Neural cell (in vitro differentiated cells): ENCODE results near the gene CES4A. TPM values are rescaled to one million over a fixed set of nuclear protein-coding genes. Genes with fewer than 3 reads are reported as not detected.

Experiments
- H2AFZ ChIP-seq: fragments of 200-600, 300-800 bp; sonication (generic), shearing (Covaris generic); 2 replicates; pipeline ENCODE4 v1.6.0; 2014; ENCODE audit warnings: low read depth, mild to moderate bottlenecking, antibody characterized with exemption, low read length, moderate library complexity
- H3F3A ChIP-seq: fragments of 200-600 bp; shearing (Covaris generic); 2 replicates; pipeline ENCODE4 v1.6.1; 2016; ENCODE audit warnings: mild to moderate bottlenecking, moderate library complexity, mixed read lengths, antibody characterized with exemption, low read length; ENCODE audit not compliant: insufficient read depth, poor library complexity, severe bottlenecking
- H3K27ac ChIP-seq: fragments of 200-600, 300-800 bp; sonication (generic), shearing (Covaris generic); 2 replicates; pipeline ENCODE4 v1.5.1; 2014; ENCODE audit warnings: mild to moderate bottlenecking, low read length, moderate library complexity
- H3K27me3 ChIP-seq: fragments of 300-800, 200-600 bp; sonication (generic), shearing (Covaris generic); 2 replicates; pipeline ENCODE4 v1.6.0; 2014; ENCODE audit warnings: mild to moderate bottlenecking, low read depth, low read length, moderate library complexity; ENCODE audit not compliant: insufficient read depth
- H3K36me3 ChIP-seq: fragments of 300-800, 200-600 bp; sonication (generic), shearing (Covaris generic); 2 replicates; pipeline ENCODE4 v1.5.1; 2014; ENCODE audit warnings: mild to moderate bottlenecking, antibody characterized with exemption, low read length, moderate library complexity; ENCODE audit not compliant: insufficient read depth
- H3K4me2 ChIP-seq: fragments of 300-800, 200-600 bp; sonication (generic), shearing (Covaris generic); 2 replicates; pipeline ENCODE4 v1.6.0; 2014; ENCODE audit warnings: mild to moderate bottlenecking, low read length
- H3K4me3 ChIP-seq: fragments of 300-800, 200-600 bp; sonication (generic), shearing (Covaris generic); 2 replicates; pipeline ENCODE4 v1.5.1; 2014; ENCODE audit warnings: mild to moderate bottlenecking, low read length, moderate library complexity
- H3K79me2 ChIP-seq: fragments of 200-600 bp; shearing (Covaris generic); replicated peaks from 2 replicates; pipeline ENCODE4 v1.6.0; 2014; ENCODE audit warnings: mild to moderate bottlenecking, low read length, moderate library complexity; ENCODE audit not compliant: insufficient read depth
- H3K9ac ChIP-seq: fragments of 300-800, 200-600 bp; sonication (generic), shearing (Covaris generic); 2 replicates; pipeline ENCODE4 v1.6.1; 2016; ENCODE audit warnings: mild to moderate bottlenecking, low read length, mixed read lengths
- H3K9me2 ChIP-seq: fragments of 200-600 bp; shearing (Covaris generic); 2 replicates; pipeline ENCODE4 v1.6.1; 2016; ENCODE audit warnings: mild to moderate bottlenecking, low read length, mixed read lengths; ENCODE audit not compliant: insufficient read depth
- H3K9me3 ChIP-seq: fragments of 200-600, 300-800 bp; sonication (generic), shearing (Covaris generic); 2 replicates; pipeline ENCODE4 v1.6.1; 2016; ENCODE audit warnings: mild to moderate bottlenecking, mixed run types, low read length, moderate library complexity, mixed read lengths
- H4K20me1 ChIP-seq: fragments of 200-600 bp; shearing (Covaris generic); 2 replicates; pipeline ENCODE4 v1.6.1; 2016; ENCODE audit warnings: mild to moderate bottlenecking, mixed run types; ENCODE audit not compliant: insufficient read depth
- EP300 ChIP-seq: fragments of 450-650 bp; conservative IDR thresholded peaks from 2 replicates; pipeline ENCODE4 v1.6.1; 2014; ENCODE audit warnings: antibody characterized with exemption, mild to moderate bottlenecking, moderate library complexity; ENCODE audit not compliant: poor library complexity, severe bottlenecking
- EZH2 ChIP-seq: fragments of 200-600, 300-800 bp; shearing (Covaris generic), sonication (generic); IDR thresholded peaks from 2 replicates; pipeline ENCODE4 v1.6.1; 2014; ENCODE audit warnings: antibody characterized with exemption, low read length, borderline replicate concordance, mild to moderate bottlenecking; ENCODE audit not compliant: insufficient read depth, poor library complexity, severe bottlenecking
- MXI1 ChIP-seq: fragments of 450-650 bp; conservative IDR thresholded peaks from 2 replicates; pipeline ENCODE4 v1.6.1; 2014; ENCODE audit warnings: antibody characterized with exemption, mild to moderate bottlenecking; ENCODE audit not compliant: poor library complexity, severe bottlenecking
- POLR2AphosphoS5 ChIP-seq: IDR thresholded peaks from 2 replicates; pipeline ENCODE4 v1.6.1; 2012
- RAD21 ChIP-seq: fragments of 450-650 bp; conservative IDR thresholded peaks from 2 replicates; pipeline ENCODE4 v1.6.1; 2014; ENCODE audit warnings: antibody characterized with exemption, mild to moderate bottlenecking, moderate library complexity
- SMC3 ChIP-seq: fragments of 450-650 bp; conservative IDR thresholded peaks from 2 replicates; pipeline ENCODE4 v1.6.1; 2014; ENCODE audit warnings: antibody characterized with exemption, mild to moderate bottlenecking, moderate library complexity; ENCODE audit not compliant: poor library complexity
- TAF1 ChIP-seq: IDR thresholded peaks from 2 replicates; pipeline ENCODE4 v1.6.1; 2012; ENCODE audit warnings: low read depth
- polyA plus RNA-seq: library from polyadenylated mRNA; depleted of rRNA; stranded (reverse); fragments of >200 nt; gene quantifications from 2 replicates; pipeline ENCODE4 v1.2.3, GENCODE V29; 2014
- TF ChIP-seq, protein P1 (sequence below): fragments of 450-650 bp; IDR thresholded peaks from 2 replicates; pipeline ENCODE4 v1.5.1; 2014; ENCODE audit warnings: antibody characterized with exemption, mild to moderate bottlenecking, moderate library complexity; ENCODE audit not compliant: poor library complexity, severe bottlenecking
- TF ChIP-seq, protein P2 (sequence below): IDR thresholded peaks from 2 replicates; pipeline ENCODE4 v1.6.1; 2012; ENCODE audit warnings: borderline replicate concordance

The CES4A gene
- polyA plus RNA-seq, 1 donor from 2014 or later, result 51.2 TPM

DNA sequence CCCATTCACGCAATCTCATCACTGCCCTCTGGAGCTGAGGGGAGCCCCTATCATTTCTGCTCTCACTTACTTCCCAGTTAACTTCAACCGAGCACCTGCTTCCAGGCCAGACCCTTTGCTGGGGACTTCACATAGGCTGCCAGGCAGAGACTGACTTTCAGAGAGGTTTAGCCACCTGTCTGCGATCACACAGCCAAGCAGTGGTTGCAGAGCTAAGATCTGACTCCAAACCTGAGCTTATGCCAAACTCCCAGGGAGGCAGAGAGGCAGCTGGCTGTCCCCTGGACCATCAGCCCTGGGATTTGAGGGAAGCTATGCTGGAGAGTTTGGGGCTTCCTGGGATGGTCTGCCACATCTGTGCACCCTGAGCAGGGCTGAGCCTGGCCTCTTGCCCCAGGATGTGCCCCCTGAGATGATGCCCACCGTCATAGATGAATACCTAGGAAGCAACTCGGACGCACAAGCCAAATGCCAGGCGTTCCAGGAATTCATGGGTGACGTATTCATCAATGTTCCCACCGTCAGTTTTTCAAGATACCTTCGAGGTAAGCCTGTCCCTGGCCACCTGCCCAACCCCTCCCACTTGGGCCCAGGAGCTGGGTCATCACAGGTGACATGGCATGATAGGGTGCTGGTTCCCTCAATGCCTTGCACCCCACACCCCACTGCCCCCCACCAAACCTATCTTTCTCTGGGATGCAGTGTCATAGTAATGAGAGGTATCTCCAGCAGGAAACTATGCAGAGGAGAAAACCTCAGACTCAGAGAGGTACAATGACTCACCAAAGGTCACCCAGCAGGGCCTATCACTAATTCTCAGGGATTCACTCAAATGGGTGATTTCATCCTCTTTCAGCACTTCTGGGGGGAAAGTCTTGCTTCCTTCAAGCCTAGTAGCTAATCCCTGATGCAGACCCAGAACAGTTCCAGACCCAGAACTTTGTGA, 17.3 kb upstream of the CES4A start:
- Histone ChIP-seq H3F3A (no peaks in the 10 kb centered on the region), H3K9ac (no peak overlapping the region), H3K9me2 (no peaks in the 10 kb centered on the region), H2AFZ (no peak overlapping the region), H3K9me3 (no peaks in the 10 kb centered on the region), H3K27me3 (no peaks in the 10 kb centered on the region), H3K79me2 (no peaks in the 10 kb centered on the region), H3K27ac (no peak overlapping the region), H3K36me3 (no peaks in the 10 kb centered on the region), H3K4me2 (no peak overlapping the region), H4K20me1 (no peaks in the 10 kb centered on the region), H3K4me3 (no peak overlapping the region)
- TF ChIP-seq EZH2, result no peak
- TF ChIP-seq SMC3, result no peak
- no peak for TF ChIP-seq RAD21
- TF ChIP-seq EP300, result no peak
- TF ChIP-seq, protein P1, sequence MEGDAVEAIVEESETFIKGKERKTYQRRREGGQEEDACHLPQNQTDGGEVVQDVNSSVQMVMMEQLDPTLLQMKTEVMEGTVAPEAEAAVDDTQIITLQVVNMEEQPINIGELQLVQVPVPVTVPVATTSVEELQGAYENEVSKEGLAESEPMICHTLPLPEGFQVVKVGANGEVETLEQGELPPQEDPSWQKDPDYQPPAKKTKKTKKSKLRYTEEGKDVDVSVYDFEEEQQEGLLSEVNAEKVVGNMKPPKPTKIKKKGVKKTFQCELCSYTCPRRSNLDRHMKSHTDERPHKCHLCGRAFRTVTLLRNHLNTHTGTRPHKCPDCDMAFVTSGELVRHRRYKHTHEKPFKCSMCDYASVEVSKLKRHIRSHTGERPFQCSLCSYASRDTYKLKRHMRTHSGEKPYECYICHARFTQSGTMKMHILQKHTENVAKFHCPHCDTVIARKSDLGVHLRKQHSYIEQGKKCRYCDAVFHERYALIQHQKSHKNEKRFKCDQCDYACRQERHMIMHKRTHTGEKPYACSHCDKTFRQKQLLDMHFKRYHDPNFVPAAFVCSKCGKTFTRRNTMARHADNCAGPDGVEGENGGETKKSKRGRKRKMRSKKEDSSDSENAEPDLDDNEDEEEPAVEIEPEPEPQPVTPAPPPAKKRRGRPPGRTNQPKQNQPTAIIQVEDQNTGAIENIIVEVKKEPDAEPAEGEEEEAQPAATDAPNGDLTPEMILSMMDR, result no peak
- no peak for TF ChIP-seq POLR2AphosphoS5
- TF ChIP-seq TAF1, result no peak
- TF ChIP-seq, protein P2, sequence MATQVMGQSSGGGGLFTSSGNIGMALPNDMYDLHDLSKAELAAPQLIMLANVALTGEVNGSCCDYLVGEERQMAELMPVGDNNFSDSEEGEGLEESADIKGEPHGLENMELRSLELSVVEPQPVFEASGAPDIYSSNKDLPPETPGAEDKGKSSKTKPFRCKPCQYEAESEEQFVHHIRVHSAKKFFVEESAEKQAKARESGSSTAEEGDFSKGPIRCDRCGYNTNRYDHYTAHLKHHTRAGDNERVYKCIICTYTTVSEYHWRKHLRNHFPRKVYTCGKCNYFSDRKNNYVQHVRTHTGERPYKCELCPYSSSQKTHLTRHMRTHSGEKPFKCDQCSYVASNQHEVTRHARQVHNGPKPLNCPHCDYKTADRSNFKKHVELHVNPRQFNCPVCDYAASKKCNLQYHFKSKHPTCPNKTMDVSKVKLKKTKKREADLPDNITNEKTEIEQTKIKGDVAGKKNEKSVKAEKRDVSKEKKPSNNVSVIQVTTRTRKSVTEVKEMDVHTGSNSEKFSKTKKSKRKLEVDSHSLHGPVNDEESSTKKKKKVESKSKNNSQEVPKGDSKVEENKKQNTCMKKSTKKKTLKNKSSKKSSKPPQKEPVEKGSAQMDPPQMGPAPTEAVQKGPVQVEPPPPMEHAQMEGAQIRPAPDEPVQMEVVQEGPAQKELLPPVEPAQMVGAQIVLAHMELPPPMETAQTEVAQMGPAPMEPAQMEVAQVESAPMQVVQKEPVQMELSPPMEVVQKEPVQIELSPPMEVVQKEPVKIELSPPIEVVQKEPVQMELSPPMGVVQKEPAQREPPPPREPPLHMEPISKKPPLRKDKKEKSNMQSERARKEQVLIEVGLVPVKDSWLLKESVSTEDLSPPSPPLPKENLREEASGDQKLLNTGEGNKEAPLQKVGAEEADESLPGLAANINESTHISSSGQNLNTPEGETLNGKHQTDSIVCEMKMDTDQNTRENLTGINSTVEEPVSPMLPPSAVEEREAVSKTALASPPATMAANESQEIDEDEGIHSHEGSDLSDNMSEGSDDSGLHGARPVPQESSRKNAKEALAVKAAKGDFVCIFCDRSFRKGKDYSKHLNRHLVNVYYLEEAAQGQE, result no peak
- no peak for TF ChIP-seq MXI1

DNA sequence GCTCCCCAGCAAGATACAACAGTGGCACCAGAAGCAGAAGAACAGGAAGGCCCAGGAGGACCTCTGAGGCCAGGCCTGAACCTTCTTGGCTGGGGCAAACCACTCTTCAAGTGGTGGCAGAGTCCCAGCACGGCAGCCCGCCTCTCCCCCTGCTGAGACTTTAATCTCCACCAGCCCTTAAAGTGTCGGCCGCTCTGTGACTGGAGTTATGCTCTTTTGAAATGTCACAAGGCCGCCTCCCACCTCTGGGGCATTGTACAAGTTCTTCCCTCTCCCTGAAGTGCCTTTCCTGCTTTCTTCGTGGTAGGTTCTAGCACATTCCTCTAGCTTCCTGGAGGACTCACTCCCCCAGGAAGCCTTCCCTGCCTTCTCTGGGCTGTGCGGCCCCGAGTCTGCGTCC, 15.4 kb upstream of the CES4A start:
- Histone ChIP-seq H2AFZ (no peak overlapping the region), H3K9me2 (no peaks in the 10 kb centered on the region), H4K20me1 (no peaks in the 10 kb centered on the region), H3K9ac (no peak overlapping the region), H3K79me2 (no peaks in the 10 kb centered on the region), H3K9me3 (no peaks in the 10 kb centered on the region), H3K36me3 (no peaks in the 10 kb centered on the region), H3K27ac (no peak overlapping the region), H3F3A (no peaks in the 10 kb centered on the region), H3K4me3 (no peak overlapping the region), H3K4me2 (no peak overlapping the region), H3K27me3 (no peaks in the 10 kb centered on the region)
- TF ChIP-seq MXI1 (no peak), POLR2AphosphoS5 (no peak), SMC3 (no peak), EP300 (no peak), TAF1 (no peak)
- TF ChIP-seq, protein P2, result no peak
- TF ChIP-seq, protein P1, result no peak
